Peyer's patch (tissue), 4 donors: ENCODE data around the gene SLAMF1.

Experiments used
- CTCF ChIP-seq, 6 experiments: fragments of 450-650 bp in 4 of 6; fragments of 200-600 bp in 2 of 6; sonication (generic) in 1 of 6; IDR thresholded peaks; one replicate each; pipeline ENCODE4 v1.5.1; 2017 to 2019; ENCODE audit warnings: antibody characterized with exemption in 6 of 6, mild to moderate bottlenecking in 3 of 6, moderate library complexity in 1 of 6
- POLR2A ChIP-seq, 2 donors: fragments of 450-650 bp; IDR thresholded peaks; one replicate each; pipeline ENCODE4 v1.5.1; 2017; ENCODE audit warnings: antibody characterized with exemption in 2 of 2, mild to moderate bottlenecking in 2 of 2, moderate library complexity in 2 of 2

GRCh38 chr1:160651433-160652064 lies 4.7 kb upstream of the SLAMF1 start:
- TF ChIP-seq CTCF (IDR thresholded peaks at IDR 0.05) (no peak), POLR2A (IDR thresholded peaks at IDR 0.05) (no peak)
